ENCODE results near the gene PTPN4. TPM values are rescaled to one million over a fixed set of nuclear protein-coding genes. Genes with fewer than 3 reads are reported as not detected.

The PTPN4 gene
- total and polyA plus RNA-seq, 2 experiments from 2014 or later: 19.8 to 24.3 TPM

- in situ Hi-C loops (cut with MboI): no loop called here
- Histone ChIP-seq H3K4me1 (ENCODE audit: insufficient read depth) (peaks cover 12% of the 10 kb centered on the region), H3K9me3 (ENCODE audit: low read depth) (no peaks in the 10 kb centered on the region), H3K4me2 (ENCODE audit: unreplicated experiment) (no peak overlapping the region), H3K36me3 (ENCODE audit: low read depth) (no peaks in the 10 kb centered on the region), H3K27ac (no peak overlapping the region), H3K9ac (no peak overlapping the region), H4K20me1 (ENCODE audit: insufficient read depth) (0 out of 2 replicates have a peak, but pooled peaks cover 3% of the 10 kb centered on the region), H3K4me3 (no peak overlapping the region), H3K27me3 (replicated peaks; ENCODE audit: insufficient read depth) (no peaks in the 10 kb centered on the region), H2AFZ (no peak overlapping the region), H3K9me2 (ENCODE audit: insufficient read depth) (no peaks in the 10 kb centered on the region), H3K79me2 (ENCODE audit: insufficient read depth) (peaks cover 100% of the 10 kb centered on the region), H3F3A (ENCODE audit: insufficient read depth) (0 out of 2 replicates have a peak, but pooled peaks cover 5% of the 10 kb centered on the region)
- TF ChIP-seq EZH2phosphoT487 (IDR thresholded peaks at IDR 0.05; ENCODE audit: insufficient read depth, low read depth) (no peak), EZH2 (IDR thresholded peaks at IDR 0.05; ENCODE audit: insufficient read depth, poor library complexity, severe bottlenecking) (no peak)
- WGBS, 2 experiments (ENCODE audit: low coverage in 1 of 2, low lambda C conversion rate in 2 of 2, missing lambda C conversion rate in 2 of 2): 94 to 99% methylated on average over 5 of the region's 5 CpGs
- no peak for DNase-seq
Observed at GRCh38 chr2:119766944-119767343, 7.2 kb downstream of the PTPN4 start.

DNA sequence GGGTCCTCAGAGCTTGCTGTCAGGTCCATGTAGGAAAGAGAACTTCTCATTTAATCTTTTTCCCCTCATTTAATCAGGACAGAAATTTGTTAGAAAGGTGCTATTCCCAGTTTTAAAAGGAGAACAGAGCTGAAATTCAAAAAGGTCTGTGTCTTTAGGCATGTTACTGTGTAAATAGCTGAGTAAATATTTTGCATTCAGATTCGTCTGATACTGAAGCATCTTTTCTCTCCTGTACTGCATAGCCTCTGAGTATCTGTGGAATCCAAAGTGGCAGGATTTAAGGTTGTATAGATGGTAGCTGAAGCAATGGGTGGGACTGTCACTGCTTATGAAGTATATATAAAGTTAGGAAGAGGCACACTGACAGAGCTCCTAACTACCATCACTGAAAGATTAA is 9.0 kb downstream of the PTPN4 start:
- H2AFZ ChIP-seq: no peak overlapping the region
- no peaks in the 10 kb centered on the region for H3K4me1 ChIP-seq (ENCODE audit: insufficient read depth)
- H3K4me3 ChIP-seq: no peak overlapping the region
- no peaks in the 10 kb centered on the region for H3K36me3 ChIP-seq (ENCODE audit: low read depth)
- H3K9ac ChIP-seq: no peak overlapping the region
- DNase-seq: no peak
- in situ Hi-C loops (cut with MboI): no loop called here
- no peaks in the 10 kb centered on the region for H3K9me2 ChIP-seq (ENCODE audit: insufficient read depth)
- 59 to 69% methylated on average over 1 of the region's 1 CpG for WGBS, 2 experiments (ENCODE audit: low coverage in 1 of 2, low lambda C conversion rate in 2 of 2, missing lambda C conversion rate in 2 of 2)
- H3F3A ChIP-seq (ENCODE audit: insufficient read depth): 0 out of 2 replicates have a peak, but pooled peaks cover 6% of the 10 kb centered on the region
- H3K27ac ChIP-seq: no peak overlapping the region
- H3K79me2 ChIP-seq (ENCODE audit: insufficient read depth): peaks cover 99% of the 10 kb centered on the region
- H4K20me1 ChIP-seq (ENCODE audit: insufficient read depth): 0 out of 2 replicates have a peak, but pooled peaks cover 3% of the 10 kb centered on the region
- TF ChIP-seq EZH2phosphoT487 (IDR thresholded peaks at IDR 0.05; ENCODE audit: insufficient read depth, low read depth) (no peak), EZH2 (IDR thresholded peaks at IDR 0.05; ENCODE audit: insufficient read depth, poor library complexity, severe bottlenecking) (no peak)
- no peak overlapping the region for H3K4me2 ChIP-seq (ENCODE audit: unreplicated experiment)
- no peaks in the 10 kb centered on the region for H3K27me3 ChIP-seq (replicated peaks; ENCODE audit: insufficient read depth)
- no peaks in the 10 kb centered on the region for H3K9me3 ChIP-seq (ENCODE audit: low read depth)

DNA sequence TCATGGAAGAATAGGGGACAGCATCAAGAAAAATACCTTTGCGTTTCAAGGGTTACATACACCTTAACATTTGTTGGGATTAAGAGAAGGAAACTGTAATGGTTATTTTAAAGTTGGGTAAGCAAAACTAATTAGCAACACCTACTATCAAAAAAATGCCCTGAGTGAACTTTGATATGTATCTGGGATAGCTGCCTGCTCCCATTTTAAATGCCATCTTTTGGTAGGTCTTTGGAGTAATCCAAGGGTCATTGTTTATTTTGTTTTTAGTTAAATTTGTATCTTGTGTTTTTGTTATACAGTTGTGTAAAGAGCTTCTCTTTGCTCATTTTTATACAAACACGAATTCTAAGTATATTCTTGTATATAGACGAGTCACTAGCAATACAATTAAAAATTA is 9.9 kb downstream of the PTPN4 start:
- H3K4me2 ChIP-seq (ENCODE audit: unreplicated experiment): no peak overlapping the region
- H3K4me1 ChIP-seq (ENCODE audit: insufficient read depth): no peaks in the 10 kb centered on the region
- in situ Hi-C loops (cut with MboI): no loop called here
- no peak for DNase-seq
- H3K4me3 ChIP-seq: no peak overlapping the region
- 0 out of 2 replicates have a peak, but pooled peaks cover 3% of the 10 kb centered on the region for H4K20me1 ChIP-seq (ENCODE audit: insufficient read depth)
- no peaks in the 10 kb centered on the region for H3K9me3 ChIP-seq (ENCODE audit: low read depth)
- no peak overlapping the region for H3K27ac ChIP-seq
- TF ChIP-seq EZH2 (IDR thresholded peaks at IDR 0.05; ENCODE audit: insufficient read depth, poor library complexity, severe bottlenecking) (no peak), EZH2phosphoT487 (IDR thresholded peaks at IDR 0.05; ENCODE audit: insufficient read depth, low read depth) (no peak)
- no peak overlapping the region for H2AFZ ChIP-seq
- H3K9me2 ChIP-seq (ENCODE audit: insufficient read depth): no peaks in the 10 kb centered on the region
- H3K9ac ChIP-seq: no peak overlapping the region
- H3F3A ChIP-seq (ENCODE audit: insufficient read depth): 0 out of 2 replicates have a peak, but pooled peaks cover 6% of the 10 kb centered on the region
- 97 to 98% methylated on average over 3 of the region's 3 CpGs for WGBS, 2 experiments (ENCODE audit: low coverage in 1 of 2, low lambda C conversion rate in 2 of 2, missing lambda C conversion rate in 2 of 2)
- H3K79me2 ChIP-seq (ENCODE audit: insufficient read depth): peaks cover 97% of the 10 kb centered on the region
- H3K36me3 ChIP-seq (ENCODE audit: low read depth): no peaks in the 10 kb centered on the region
- H3K27me3 ChIP-seq (replicated peaks; ENCODE audit: insufficient read depth): no peaks in the 10 kb centered on the region

GRCh38 chr2:119771331-119771730 is 11.6 kb downstream of the PTPN4 start:
- peaks cover 89% of the 10 kb centered on the region for H3K79me2 ChIP-seq (ENCODE audit: insufficient read depth)
- no peak overlapping the region for H3K9ac ChIP-seq
- H3K9me3 ChIP-seq (ENCODE audit: low read depth): no peaks in the 10 kb centered on the region
- no peaks in the 10 kb centered on the region for H3K4me1 ChIP-seq (ENCODE audit: insufficient read depth)
- no peak for DNase-seq
- H3K4me2 ChIP-seq (ENCODE audit: unreplicated experiment): no peak overlapping the region
- TF ChIP-seq EZH2phosphoT487 (IDR thresholded peaks at IDR 0.05; ENCODE audit: insufficient read depth, low read depth) (no peak), EZH2 (IDR thresholded peaks at IDR 0.05; ENCODE audit: insufficient read depth, poor library complexity, severe bottlenecking) (no peak)
- no peak overlapping the region for H3K4me3 ChIP-seq
- H3K9me2 ChIP-seq (ENCODE audit: insufficient read depth): no peaks in the 10 kb centered on the region
- 93 to 98% methylated on average over 2 of the region's 2 CpGs for WGBS, 2 experiments (ENCODE audit: low coverage in 1 of 2, low lambda C conversion rate in 2 of 2, missing lambda C conversion rate in 2 of 2)
- 0 out of 2 replicates have a peak, but pooled peaks cover 3% of the 10 kb centered on the region for H4K20me1 ChIP-seq (ENCODE audit: insufficient read depth)
- H2AFZ ChIP-seq: no peak overlapping the region
- no peaks in the 10 kb centered on the region for H3K36me3 ChIP-seq (ENCODE audit: low read depth)
- H3F3A ChIP-seq (ENCODE audit: insufficient read depth): 0 out of 2 replicates have a peak, but pooled peaks cover 6% of the 10 kb centered on the region
- H3K27me3 ChIP-seq (replicated peaks; ENCODE audit: insufficient read depth): no peaks in the 10 kb centered on the region
- in situ Hi-C loops (cut with MboI): no loop called here
- H3K27ac ChIP-seq: no peak overlapping the region
